AG09309 (cell line): ENCODE results near the gene FUOM.

Source experiments
- DNase-seq: peaks from one replicate; pipeline ENCODE4 v3.0.0-alpha.2; 2010; ENCODE audit warnings: low read depth
- H3K4me3 ChIP-seq: 2 replicates; pipeline ENCODE4 v1.5.1; 2011; ENCODE audit warnings: mild to moderate bottlenecking, low read depth, low read length, moderate library complexity; ENCODE audit not compliant: control insufficient read depth
- CTCF ChIP-seq: IDR thresholded peaks from 2 replicates; pipeline ENCODE4 v1.5.1; 2011; ENCODE audit warnings: mild to moderate bottlenecking, low read depth, low read length, inconsistent platforms; ENCODE audit not compliant: insufficient read depth, control insufficient read depth; ENCODE audit errors: missing control alignments

The FUOM gene

GRCh38 chr10:133394064-133394663 lies 36.3 kb upstream of the FUOM start, which contains the start of gene MTG1:
Gene MTG1 (plus strand): TSS chr10:133394157. CDS start chr10:133394221, 64 bp downstream.
- DNase-seq, result peak; percentile 50
- peak within 1 kb of the TSS; percentile 90 for H3K4me3 ChIP-seq
- TF ChIP-seq CTCF, result no peak

GRCh38 chr10:133393401-133394063 lies 35.7 kb upstream of the FUOM start:
- H3K4me3 ChIP-seq, result peak overlapping the region; percentile 90
- TF ChIP-seq CTCF, result no peak
- no peak for DNase-seq

DNA sequence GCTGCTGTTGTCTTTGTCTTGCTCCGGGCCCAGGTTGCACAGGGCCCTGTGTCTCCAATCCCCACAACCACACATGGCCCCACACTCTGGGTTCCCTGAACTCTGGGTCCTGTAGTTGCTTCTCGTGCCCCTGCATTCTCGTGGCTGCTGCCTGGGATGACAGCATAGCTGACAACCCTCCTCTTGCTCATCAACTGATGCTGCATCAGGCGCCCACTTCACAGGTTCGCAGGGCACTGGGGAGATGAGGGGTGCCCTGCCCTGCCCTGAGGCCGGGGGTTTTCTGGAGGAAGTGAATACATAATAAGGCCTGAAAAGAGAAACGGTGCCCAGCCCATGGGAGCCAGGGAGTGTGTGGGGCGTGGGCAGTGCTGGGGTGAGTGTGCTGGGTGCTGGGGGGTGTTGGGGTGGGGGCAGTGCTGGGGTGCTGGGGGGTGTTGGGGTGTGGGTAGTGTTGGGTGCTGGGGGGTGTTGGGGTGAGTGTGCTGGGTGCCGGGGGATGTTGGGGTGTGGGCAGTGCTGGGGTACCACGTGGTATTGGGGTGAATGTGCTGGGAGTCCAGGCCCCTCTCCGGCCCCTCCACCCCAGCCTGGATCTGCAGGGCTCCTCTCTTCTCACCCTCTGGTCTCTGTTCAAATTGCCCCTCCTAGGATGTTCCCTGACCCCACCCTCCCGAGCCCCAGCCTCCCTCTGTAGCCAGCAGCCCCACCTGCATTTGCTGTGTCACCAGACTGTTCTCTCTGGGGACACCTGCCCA lies 34.1 kb upstream of the FUOM start:
- no peak overlapping the region for H3K4me3 ChIP-seq

DNA sequence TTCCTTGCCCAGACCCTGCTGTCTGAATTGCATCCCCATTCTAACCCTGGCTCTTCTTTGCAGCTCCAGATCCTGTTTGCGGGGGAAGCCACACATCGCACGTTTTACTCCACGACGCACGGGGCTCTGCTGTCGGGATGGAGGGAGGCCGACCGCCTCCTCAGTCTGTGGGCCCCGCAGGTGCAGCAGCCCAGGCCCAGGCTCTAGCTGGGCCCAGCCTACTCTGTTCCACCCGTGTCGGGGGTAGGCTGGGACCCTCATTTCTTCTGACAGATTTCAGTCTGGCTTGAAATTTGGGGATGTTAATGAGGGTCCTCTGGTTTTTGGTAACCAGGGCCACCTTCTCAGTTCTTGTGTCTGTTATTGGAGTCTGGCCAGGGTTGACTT lies 33.4 kb upstream of the FUOM start:
- TF ChIP-seq CTCF, result no peak
- no peak overlapping the region for H3K4me3 ChIP-seq

More for the DNA sequence above, 34.1 kb upstream of the FUOM start:
- DNase-seq, result no peak
- TF ChIP-seq CTCF, result no peak

DNA sequence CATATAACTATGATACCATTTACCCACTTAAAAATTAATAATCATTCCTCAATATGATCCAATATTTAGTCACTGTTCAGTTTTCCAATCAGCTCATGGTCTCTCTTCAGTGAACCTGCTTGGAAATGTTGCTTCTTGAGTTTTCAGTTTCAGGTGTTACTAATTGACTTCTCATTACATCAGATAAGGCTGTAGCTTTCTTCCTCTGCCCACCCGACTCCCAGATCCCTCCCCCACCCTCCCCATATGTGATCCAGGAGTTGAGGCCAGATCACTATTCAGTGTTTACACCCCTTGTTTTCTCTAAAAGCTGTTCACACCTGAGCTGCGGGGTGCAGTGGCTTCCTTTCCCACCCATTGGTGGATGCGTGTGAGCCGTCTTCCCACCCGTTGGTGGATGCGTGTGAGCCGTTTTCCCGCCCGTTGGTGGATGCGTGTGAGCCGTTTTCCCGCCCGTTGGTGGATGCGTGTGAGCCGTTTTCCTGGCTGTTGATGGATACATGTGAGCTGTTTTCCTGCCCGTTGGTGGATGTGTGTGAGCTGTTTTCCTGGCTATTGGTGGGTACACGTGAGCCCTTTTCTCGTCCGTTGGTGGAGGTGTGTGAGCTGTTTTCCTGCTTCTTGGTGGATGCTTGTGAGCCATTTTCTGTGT lies 32.9 kb upstream of the FUOM start:
- no peak overlapping the region for H3K4me3 ChIP-seq
- TF ChIP-seq CTCF, result no peak
- no peak for DNase-seq

More for the DNA sequence above, 33.4 kb upstream of the FUOM start:
- DNase-seq, result no peak
